Activated CD8-positive, alpha-beta memory T cell treated with anti-CD3 and anti-CD28 coated beads, Interleukin-2, amount 50 U/mL, for 1 hour (primary cell): ENCODE data around the gene GPC5.

Experiments
- DNase-seq: peaks from one replicate; pipeline ENCODE4 v3.0.0-alpha.2; 2020; ENCODE audit errors: extremely low read depth

Gene GPC5

DNA sequence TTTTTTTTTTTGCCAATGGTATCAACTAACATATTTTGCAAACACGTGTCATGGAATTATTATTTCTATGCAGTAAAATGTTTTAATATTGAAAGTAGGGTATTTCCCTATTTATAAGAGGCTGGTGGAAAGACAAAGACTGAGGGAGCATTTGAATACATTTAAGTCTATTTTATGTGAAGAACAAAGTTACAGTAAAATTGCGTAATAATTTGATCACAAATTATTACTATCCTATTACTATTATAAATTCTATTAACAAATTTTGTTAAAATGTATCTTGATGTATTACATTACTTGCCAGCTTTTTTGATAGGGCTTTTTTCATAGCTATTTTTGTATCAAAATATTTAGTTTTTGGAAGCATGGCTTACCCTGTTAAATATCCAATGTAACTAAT lies 58.4 kb downstream of the GPC5 start:
- no peak for DNase-seq

DNA sequence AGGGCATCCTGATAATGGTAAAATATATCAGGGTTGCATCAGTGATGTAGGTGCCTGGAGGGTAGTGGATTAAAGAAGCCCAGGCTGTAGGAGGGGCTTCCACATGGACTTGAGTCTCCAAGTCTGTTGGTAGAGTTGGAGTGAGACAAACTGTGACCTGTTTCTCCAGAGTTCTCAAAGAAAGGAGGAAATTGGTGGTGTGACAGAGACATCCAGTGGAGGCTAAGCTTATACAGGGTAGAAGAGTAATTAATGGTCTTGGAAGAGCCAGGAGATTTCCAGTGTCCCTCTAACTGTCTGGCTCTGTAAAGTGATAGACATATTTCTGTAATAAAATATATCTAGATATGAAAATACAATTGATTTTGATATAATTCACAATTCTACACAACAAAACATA lies 61.1 kb downstream of the GPC5 start:
- no peak for DNase-seq

DNA sequence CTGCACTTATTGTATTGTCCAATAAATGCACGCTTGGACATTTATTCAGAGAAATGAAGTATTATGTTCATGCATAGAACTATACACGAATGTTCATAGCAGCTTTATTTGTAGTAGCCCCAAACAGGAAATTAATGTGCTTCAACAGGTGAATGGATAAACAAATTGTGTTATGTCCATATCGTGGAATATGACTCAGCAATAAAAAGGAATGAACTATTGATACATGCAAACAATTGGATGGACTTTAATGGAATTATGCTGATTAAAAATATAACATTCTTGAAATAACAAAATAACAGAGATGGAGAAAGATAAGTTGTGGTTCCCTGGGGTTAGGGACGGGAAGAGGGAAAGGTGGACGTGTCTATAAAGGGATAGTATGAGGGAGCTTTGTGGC lies 65.9 kb downstream of the GPC5 start:
- no peak for DNase-seq

DNA sequence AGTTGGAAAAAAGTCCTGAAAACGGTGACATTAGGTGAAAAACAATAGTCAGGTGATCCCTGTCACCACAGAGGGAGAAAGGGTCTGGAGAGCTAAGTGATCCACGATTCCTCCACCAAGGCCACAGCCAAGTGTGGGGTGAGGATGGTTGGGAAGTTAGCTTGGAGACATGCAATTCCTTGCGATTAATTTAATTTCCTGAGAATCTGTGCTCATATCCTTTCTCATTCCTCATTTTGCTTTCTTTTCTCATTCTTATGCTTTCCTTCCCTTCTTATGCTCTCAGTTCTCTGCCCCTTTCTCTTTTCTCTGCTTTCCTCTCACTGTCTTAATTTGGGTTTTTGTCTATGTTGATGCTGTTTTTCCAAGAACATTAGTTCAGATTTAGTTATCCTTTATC lies 68.8 kb downstream of the GPC5 start:
- DNase-seq, result no peak

DNA sequence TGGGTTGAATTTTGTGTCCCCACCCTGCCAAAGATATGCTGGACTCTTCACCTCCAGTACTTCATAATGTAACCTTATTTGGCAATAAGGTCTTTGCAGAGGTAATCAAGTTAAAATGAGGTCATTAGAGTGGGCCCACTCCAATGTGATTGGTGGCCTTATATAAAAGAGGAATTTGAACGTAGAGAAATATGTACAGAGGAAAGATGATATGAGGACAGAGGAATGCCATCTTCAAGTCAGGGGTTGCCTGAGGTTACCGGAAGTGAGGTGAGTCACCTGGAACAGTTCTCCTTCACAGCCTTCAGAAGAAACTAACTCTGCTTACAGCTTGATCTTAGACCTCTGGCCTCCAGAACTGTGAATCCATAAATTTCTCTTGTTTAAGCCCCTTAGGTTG lies 69.9 kb downstream of the GPC5 start:
- DNase-seq, result no peak

DNA sequence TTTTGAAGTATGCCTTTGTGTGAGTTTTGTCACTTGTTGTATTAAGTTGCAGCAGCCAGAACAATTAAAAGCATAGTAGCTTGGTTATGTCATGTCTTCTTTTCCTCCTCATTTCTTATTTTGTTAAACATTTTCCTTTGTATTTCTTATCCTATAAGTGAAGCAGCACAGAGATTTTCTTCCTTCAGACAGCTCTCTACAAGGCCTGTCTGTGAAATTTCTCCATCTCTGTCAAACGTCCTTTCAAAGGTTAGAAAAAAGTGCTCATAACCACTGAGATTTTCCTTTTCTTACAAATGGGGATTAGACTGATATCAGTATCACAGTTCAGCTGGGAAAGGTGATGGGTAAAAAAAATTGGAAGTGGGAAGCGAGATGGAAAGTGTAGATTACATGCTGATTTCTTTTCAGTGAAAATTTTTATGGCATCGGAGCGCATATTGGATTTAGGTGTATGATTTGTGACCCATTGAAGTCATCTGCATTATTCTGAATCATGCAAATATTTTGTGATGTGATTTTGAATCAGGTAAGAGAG lies 71.7 kb downstream of the GPC5 start:
- DNase-seq, result no peak

DNA sequence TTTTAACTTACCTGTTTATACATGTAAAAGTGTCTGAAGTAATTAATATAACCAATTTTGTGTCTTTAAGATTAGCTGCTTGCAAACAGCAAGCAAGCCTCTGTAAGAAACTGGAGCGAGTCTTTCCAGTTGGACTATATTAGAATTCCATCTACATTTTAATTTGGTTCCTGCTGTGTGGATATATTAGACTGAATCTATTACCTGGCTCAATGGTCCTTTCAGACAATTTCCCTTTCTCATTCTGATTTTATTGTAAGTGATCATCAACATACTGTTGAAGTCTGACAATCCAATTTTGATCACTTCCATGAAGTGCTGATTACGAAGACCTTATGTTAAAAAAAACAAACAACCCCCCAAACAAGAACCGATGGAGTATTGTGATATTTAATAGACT lies 72.3 kb downstream of the GPC5 start:
- DNase-seq, result no peak

DNA sequence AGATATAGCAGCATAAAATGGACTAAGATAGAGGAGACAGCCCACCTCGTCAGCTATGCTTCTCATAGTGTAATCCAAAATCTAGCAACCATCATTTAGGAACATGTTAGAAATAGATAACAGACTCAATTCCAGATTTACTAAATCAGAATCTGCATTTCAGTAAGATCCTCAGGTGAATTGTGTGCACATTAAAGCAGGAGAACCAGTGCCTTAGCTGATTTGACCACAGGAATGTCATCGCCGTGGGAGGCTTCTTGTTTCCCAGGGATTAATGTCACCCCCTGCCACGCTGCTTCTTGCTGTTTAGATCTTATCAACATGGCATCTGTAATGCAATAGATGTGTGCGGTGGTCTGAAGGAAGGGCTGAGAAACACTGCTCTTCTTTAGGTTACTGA lies 84.0 kb downstream of the GPC5 start:
- no peak for DNase-seq

DNA sequence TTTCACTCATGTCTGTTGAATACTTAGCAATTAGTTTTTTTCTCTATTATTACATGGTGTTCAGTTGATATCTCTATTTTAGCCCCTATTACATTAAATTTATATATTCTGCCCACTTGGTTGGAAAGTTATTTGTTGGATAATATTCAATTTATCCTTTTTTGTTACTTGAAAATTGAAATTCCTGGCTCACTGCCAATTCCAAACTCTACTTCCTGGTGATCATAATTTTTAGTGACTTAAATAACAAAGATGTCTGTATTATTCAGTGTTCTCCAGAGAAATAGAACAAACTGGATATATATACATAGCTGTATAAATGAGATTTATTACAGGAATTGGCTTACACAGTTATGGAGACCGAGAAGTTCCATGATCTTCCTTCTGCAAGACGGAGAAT lies 93.6 kb downstream of the GPC5 start:
- no peak for DNase-seq

DNA sequence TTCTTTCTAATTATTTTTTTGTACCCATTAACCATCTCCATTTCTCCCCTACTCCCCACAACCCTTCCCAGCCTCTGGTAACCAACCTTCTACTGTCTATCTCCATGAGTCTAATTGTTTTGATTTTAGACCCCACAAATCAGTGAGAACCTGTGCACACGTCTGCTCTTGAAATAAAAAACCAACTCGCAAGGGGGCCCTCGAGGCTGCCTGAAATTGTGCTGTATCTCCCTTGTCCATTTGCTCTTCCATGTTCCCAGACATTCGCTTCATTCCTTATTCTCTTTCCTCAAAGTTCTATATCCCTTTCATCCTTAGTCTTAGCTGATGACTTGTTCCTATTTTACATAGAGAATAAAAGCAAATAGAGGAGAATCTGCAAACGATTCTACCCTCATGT lies 95.0 kb downstream of the GPC5 start:
- no peak for DNase-seq

DNA sequence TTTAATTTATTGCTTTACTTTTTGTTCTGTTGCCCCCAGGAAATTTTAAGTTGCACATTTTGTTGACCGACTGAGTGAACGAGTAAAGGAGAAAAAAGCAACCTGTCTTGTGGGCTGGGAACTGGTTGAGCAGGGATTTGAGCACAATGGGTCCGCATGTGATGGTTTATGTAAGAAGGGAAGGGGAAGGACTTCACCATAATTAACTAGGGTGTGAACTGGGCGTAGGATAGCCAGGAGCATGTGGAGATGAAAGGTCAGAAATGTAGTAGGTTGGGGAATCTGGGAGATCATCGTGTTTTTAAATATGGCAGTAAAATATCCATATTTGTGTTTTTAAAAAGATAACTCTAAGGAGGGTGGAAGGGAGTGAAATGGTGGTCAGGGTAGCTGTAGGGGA lies 99.9 kb downstream of the GPC5 start:
- no peak for DNase-seq

DNA sequence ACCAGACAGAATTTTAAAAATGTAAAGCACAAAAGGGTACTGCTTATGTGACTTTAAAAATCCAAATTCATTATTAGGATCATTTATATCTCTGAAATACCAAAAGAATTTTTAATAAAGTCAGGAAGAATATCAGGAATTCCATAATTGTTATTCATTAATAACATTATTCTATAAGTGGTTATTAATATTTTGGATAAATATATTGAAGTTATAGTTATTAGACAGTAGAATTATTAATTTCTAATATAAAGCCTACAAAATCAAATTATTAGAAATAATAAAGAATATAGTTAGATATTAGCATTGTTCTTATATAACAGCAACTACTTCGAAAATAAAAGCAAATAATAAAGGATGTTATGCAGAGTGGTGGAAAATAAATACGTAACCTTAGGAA lies 105.8 kb downstream of the GPC5 start:
- no peak for DNase-seq

DNA sequence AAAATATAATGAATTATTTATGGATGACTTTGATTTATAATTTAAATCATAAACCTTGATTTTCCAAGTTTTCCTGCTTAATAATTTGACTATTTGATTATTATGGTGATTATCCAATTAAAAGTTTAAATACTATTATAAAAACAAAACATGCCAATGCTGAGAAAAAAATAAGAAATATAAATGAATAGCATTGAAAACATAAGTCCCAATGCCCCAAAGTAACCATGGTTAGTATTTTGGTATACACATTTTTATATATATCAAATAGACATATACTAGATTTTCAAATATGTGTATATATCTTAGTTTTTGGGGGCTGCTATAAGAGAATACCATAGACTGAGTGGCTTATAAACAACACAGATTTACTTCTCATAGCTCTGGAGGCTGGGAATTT lies 108.3 kb downstream of the GPC5 start:
- no peak for DNase-seq

DNA sequence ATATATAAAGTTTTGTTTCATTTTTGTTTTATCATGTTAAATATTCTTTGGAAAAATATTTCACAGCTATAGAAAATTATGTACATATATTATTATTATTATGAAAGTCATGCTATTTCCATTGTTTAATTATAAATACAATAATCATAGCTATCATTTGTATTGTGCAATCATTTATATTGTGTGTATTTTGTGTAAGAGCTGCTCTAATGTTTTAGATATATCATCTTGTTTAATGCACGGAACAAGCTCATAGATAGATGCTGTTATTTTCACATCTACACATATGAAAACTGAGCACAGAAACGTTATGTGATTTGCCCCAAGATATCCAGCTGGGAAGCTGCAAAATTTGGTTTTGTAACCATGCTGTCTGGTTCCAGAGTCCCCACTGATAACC lies 111.6 kb downstream of the GPC5 start:
- no peak for DNase-seq

DNA sequence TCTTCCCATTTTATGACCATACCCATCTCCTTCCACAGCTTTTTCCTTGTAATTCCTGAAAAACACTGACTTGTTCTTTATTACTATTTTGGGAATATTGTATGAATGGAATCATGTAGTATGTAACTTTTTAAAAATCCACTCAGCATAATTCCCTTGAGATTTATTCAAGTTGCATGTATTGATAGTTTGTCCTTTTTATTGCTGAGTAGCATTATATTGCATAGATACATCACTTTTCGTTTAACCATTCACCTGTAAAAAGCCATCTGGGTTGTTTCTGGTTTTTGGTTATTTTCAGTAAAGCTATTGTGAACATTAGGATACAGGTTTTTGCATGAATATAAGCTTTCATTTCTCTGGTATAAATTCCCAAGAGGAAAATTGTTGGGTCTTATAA lies 115.4 kb downstream of the GPC5 start:
- DNase-seq, result no peak

DNA sequence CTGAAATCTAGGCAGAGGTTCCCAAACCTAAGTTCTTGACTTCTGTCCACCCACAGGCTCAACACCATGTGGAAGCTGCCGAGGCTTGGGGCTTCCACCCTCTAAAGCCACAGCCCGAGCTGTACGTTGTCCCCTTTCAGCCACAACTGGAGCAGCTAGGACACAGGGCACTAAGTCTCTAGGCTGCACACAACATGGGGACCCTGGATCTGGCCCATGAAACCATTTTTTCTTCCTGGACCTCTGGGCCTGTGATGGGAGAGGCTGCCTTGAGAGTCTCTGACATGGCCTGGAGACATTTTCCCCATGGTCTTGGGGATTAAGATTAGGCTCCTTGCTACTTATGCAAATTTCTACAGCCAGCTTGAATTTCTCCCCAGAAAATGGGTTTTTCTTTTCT lies 118.4 kb downstream of the GPC5 start:
- no peak for DNase-seq

DNA sequence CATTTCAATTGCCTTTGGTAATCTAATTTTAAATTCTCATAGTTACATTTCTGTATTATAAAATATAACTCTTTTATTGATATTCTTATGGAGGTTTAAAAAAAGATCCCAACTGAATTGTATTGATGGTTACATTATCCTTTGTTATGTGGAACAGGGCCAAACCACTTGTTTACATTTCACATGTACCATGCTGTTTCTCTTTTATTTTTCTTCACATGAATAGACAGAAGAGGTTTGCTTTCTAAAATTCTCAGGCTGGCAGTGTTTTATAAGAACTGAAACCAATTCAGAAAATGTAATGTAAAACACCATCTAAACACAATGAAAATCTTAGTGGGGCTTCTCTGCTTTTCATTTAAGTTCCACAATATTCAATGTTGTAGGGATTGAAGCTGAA lies 122.5 kb downstream of the GPC5 start:
- DNase-seq, result no peak

DNA sequence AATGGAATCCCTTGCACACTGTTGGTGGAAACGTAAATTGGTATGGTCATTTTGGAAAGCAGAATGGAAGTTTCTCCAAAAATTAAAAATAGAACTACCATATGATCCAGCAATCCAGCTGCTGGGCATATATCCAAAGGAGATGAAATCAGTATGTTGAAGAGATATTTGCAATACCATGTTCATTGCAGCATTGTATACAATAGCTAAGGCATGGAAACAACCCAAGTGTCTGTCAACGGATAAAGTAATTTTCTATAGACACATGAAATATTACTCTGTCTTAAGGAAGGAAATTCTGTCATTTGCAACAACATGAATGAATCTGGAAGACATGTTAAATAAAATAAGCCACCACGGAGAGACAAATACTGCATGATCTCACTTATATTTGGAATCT lies 124.7 kb downstream of the GPC5 start:
- DNase-seq, result no peak

DNA sequence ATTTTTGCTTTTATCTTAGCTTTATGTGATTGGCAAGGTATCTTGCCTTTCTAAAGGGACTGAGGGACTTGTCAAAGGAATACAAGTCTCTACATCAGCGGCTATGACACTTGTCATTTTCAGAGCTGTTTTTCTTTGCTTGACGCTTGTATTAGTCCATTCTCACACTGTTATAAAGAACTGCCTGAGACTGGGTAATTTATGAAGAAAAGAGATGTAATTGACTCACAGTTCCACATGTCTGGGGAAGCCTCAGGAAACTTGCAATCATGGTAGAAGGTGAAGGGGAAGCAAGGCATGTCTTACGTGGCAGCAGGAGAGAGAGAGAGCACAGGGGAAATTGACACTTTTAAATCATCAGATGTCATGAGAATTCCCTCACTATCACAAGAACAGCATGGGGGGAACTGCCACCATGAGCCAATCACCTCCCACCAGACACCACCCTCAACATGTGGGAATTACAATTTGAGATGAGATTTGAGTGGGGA lies 128.2 kb downstream of the GPC5 start:
- no peak for DNase-seq

DNA sequence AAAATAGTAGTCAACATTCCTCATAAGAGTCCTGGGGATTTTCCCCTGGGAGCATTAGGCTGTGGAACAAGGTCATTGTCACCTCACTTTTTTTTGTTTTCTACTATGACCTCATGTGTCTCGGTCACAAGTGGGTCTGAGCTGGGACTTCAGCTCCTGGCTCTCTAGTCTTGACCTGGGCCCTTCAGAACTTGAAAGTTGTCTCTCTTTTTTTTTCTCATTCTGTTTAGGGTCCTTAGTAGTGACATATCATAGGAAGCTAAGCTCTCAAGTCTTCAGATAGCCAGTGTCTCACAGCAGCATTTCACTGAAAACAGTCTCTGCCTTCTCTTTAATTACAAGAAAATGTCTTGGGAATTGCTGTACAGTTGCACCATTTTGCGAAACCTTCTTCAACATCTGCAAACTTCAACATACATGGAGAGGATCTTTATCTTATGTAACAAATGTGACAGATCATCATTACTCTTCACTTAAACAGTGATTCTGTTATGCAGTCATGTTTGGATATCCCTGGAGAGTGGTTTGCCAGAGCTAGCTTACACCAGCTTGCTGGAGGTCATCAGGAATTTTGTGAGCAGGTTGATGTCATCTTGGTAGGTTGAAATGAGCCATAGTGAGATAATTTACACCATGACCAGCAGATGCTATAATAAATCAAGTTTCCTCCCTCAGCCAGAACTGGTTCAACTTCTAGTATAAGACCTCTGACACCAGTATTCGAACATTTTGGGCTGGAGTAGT lies 131.5 kb downstream of the GPC5 start:
- no peak for DNase-seq

DNA sequence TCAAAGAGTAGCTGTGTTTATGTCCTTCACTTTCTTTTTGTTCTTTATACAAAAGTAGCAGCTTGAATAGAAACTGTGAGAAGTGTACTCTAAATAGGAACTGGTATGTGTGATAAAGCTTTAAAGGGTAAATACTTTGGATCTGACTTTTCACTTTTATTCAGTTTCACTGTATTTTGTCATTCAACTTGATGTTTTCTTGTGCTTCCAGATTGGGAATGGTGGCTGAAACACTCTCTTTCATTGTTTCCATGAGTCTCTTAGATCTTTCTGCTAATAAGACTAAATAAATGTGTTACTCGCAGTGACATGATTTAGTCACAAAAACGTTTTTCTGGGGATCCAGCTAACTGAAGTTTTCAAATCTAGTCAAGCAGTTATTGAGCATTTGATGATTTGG lies 133.2 kb downstream of the GPC5 start:
- DNase-seq, result no peak

DNA sequence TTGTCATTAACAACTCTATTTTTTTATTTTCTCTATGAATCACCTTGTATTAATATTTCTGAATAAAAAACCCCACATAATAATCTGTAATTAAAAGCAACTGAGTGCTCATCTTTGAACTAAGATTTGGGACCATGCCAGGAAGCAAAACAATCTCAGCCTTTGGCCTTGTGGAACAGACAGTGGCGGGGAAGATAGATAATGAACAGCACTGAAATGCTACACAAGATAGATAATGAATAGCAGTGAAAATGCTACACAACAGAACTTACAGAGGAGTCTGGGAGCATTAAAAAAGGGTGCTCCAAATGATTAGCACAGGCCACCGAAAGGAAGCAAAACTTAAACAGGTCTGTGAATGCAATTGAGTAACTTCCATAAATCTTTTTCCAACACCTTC lies 134.9 kb downstream of the GPC5 start:
- DNase-seq, result no peak

DNA sequence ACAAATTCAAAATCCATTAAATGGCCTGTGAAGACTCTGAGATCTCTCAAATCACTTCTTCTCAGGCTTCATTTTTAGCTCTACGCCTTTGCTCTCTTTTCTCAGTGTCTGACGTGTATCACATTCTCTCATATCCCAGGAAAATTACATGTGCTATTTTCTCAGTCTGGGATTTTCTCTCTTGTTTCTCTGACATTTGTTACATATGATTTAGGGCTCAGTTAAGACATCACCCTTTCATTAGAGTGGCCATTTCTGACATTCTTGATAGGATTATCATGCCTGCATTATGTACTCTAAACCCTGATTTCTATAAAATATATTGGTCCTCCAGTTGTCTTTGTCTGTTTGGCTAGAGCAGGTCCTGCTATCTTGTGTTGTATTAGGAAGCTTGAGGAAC lies 136.6 kb downstream of the GPC5 start:
- no peak for DNase-seq

DNA sequence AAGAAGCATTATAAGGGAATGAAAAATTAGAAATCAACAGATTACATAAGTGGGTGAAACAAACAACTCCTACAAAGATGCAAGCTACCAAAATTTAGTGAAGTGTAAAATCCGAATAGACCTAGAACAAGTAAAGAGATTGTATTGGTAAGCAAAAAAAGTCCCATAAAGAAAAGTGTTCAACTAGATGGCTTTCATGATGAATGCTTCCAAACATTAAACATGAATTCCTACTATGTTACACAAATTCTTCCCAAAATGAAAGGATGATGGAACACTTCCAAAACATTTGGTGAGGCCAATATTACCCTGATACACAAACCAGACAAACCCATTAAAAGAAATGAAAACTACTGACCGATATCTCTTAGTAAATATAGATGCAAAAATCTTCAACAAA lies 139.0 kb downstream of the GPC5 start:
- DNase-seq, result no peak
